WTC11 (cell line): ENCODE results near the gene C19orf47. TPM values are rescaled to one million over a fixed set of nuclear protein-coding genes. Genes with fewer than 3 reads are reported as not detected.

Experiments used
- ATAC-seq: fragments of 200-7000 bp; cut with Tn5 transposase; 2 replicates; pipeline ENCODE4 v1.10.0; 2021; ENCODE audit warnings: mild to moderate bottlenecking, moderate library complexity
- CTCF ChIA-PET: fragments of 300-600 bp; sonication (Branson Sonifier 250); formaldehyde crosslinking; loops from one replicate; lab custom pipeline; 2021; ENCODE audit warnings: antibody characterized with exemption; lab: Charles Lee
- POLR2A ChIA-PET: fragments of 350-600 bp; sonication (Branson Sonifier 250); formaldehyde crosslinking; loops from one replicate; lab custom pipeline; 2021; ENCODE audit warnings: antibody characterized with exemption; lab: Charles Lee
- DNase-seq: peaks from one replicate; pipeline ENCODE4 v3.0.0; 2021; ENCODE audit warnings: low spot score
- H3K27ac Mint-ChIP-seq: 2 replicates; pipeline ENCODE4 v1.8.0; 2021; ENCODE audit warnings: mixed read lengths
- H3K27me3 Mint-ChIP-seq: 2 replicates; pipeline ENCODE4 v1.8.0; 2021; ENCODE audit warnings: low read depth, mild to moderate bottlenecking, moderate library complexity, mixed read lengths
- H3K36me3 Mint-ChIP-seq: 2 replicates; pipeline ENCODE4 v1.8.0; 2021; ENCODE audit warnings: mixed read lengths
- H3K4me1 Mint-ChIP-seq: 2 replicates; pipeline ENCODE4 v1.8.0; 2022; ENCODE audit warnings: mixed read lengths
- H3K4me3 Mint-ChIP-seq: 2 replicates; pipeline ENCODE4 v1.8.0; 2021; ENCODE audit warnings: mild to moderate bottlenecking, moderate library complexity, mixed read lengths
- H3K9me3 Mint-ChIP-seq: 2 replicates; pipeline ENCODE4 v1.8.0; 2021; ENCODE audit warnings: mixed read lengths
- CDX4 ChIP-seq: fragments of 250-450 bp; sonication (Bioruptor Pico); IDR thresholded peaks from 2 replicates; pipeline ENCODE4 v1.9.0; 2021; ENCODE audit warnings: moderate library complexity, mild to moderate bottlenecking, inconsistent platforms, borderline replicate concordance
- E2F4 ChIP-seq: sonication (generic); formaldehyde crosslinking; IDR thresholded peaks from 2 replicates; pipeline ENCODE4 v1.8.1; 2022; ENCODE audit warnings: low read depth, mild to moderate bottlenecking, moderate library complexity, missing genetic modification reagents, borderline replicate concordance
- ETV6 ChIP-seq: sonication (generic); formaldehyde crosslinking; IDR thresholded peaks from 2 replicates; pipeline ENCODE4 v1.8.1; 2022; ENCODE audit warnings: mild to moderate bottlenecking, missing genetic modification reagents
- GRHL2 ChIP-seq: fragments of 250-450 bp; sonication (Bioruptor Pico); IDR thresholded peaks from 2 replicates; pipeline ENCODE4 v1.8.0; 2022; ENCODE audit warnings: mild to moderate bottlenecking, moderate library complexity; ENCODE audit not compliant: insufficient replicate concordance, severe bottlenecking
- IRF1 ChIP-seq: sonication (generic); formaldehyde crosslinking; IDR thresholded peaks from 2 replicates; pipeline ENCODE4 v1.8.0; 2023; ENCODE audit warnings: missing genetic modification reagents
- JAZF1 ChIP-seq: fragments of 250-450 bp; sonication (Bioruptor Pico); IDR thresholded peaks from 2 replicates; pipeline ENCODE4 v1.9.0; 2021; ENCODE audit warnings: moderate library complexity, mild to moderate bottlenecking, inconsistent platforms
- JUN ChIP-seq: sonication (generic); formaldehyde crosslinking; IDR thresholded peaks from 2 replicates; pipeline ENCODE4 v1.8.0; 2023; ENCODE audit warnings: mild to moderate bottlenecking, missing genetic modification reagents
- NFATC4 ChIP-seq: fragments of 250-450 bp; sonication (Bioruptor Pico); IDR thresholded peaks from 2 replicates; pipeline ENCODE4 v1.9.0; 2021; ENCODE audit warnings: mild to moderate bottlenecking
- NFE2L1 ChIP-seq: sonication (generic); formaldehyde crosslinking; IDR thresholded peaks from 2 replicates; pipeline ENCODE4 v1.8.1; 2023; ENCODE audit warnings: missing genetic modification reagents
- PRDM15 ChIP-seq: sonication (generic); formaldehyde crosslinking; IDR thresholded peaks from 2 replicates; pipeline ENCODE4 v1.8.0; 2022; ENCODE audit warnings: missing genetic modification reagents
- RELA ChIP-seq: sonication (generic); formaldehyde crosslinking; IDR thresholded peaks from 2 replicates; pipeline ENCODE4 v1.8.1; 2022; ENCODE audit warnings: missing genetic modification reagents, mild to moderate bottlenecking, borderline replicate concordance
- SMAD4 ChIP-seq: sonication (generic); formaldehyde crosslinking; IDR thresholded peaks from 2 replicates; pipeline ENCODE4 v1.8.0; 2022; ENCODE audit warnings: mild to moderate bottlenecking, missing genetic modification reagents
- SP1 ChIP-seq: sonication (generic); formaldehyde crosslinking; conservative IDR thresholded peaks from 2 replicates; pipeline ENCODE4 v1.8.1; 2022; ENCODE audit warnings: missing genetic modification reagents
- ZBTB21 ChIP-seq: sonication (generic); formaldehyde crosslinking; IDR thresholded peaks from 2 replicates; pipeline ENCODE4 v1.8.1; 2023; ENCODE audit warnings: mild to moderate bottlenecking, missing genetic modification reagents, borderline replicate concordance
- ZNF121 ChIP-seq: sonication (generic); formaldehyde crosslinking; IDR thresholded peaks from 2 replicates; pipeline ENCODE4 v1.8.0; 2023; ENCODE audit warnings: missing genetic modification reagents
- total RNA-seq: library from RNA; stranded (reverse); gene quantifications from 3 replicates; pipeline ENCODE4 v1.2.3, GENCODE V29; 2021

C19orf47 gene
- total RNA-seq, 1 experiment from 2014 or later: 15.6 TPM

- TF ChIP-seq ZNF121: no peak
- TF ChIP-seq NFATC4 (CRISPR knock-in tag): no peak
- no peak for TF ChIP-seq RELA
- no peak for TF ChIP-seq CDX4
- TF ChIP-seq GRHL2 (CRISPR knock-in tag): no peak
- TF ChIP-seq ZBTB21 (CRISPR knock-in tag): no peak
- TF ChIP-seq SMAD4: no peak
- TF ChIP-seq PRDM15 (CRISPR knock-in tag): no peak
- TF ChIP-seq JUN (CRISPR knock-in tag): peak; percentile 62; the same call in 1 of the 2 replicates
- peak; percentile 54 for TF ChIP-seq SP1 (CRISPR knock-in tag)
- TF ChIP-seq ETV6: 0 out of 2 replicates have a peak, but pooled peaks have one; percentile 13
- TF ChIP-seq E2F4 (CRISPR knock-in tag): no peak
- TF ChIP-seq JAZF1 (CRISPR knock-in tag): no peak
- TF ChIP-seq, all 79 proteins: peak for 11
These were observed 63.5 kb downstream of the C19orf47 start, which contains the start of gene AKT2 (continued) for GRCh38 chr19:40284501-40285352.

GRCh38 chr19:40284251-40284500 lies 64.0 kb downstream of the C19orf47 start:
- no peak for ATAC-seq
- POLR2A ChIA-PET: interaction anchor here (0.5 kb wide), 1 partner anchor 138 kb away, joined by 3 read pairs; no protein-coding TSS in a partner anchor

More at GRCh38 chr19:40284251-40284500, 64.0 kb downstream of the C19orf47 start:
- Mint-ChIP-seq H3K27me3 (no peaks in the 10 kb centered on the region), H3K36me3 (no peaks in the 10 kb centered on the region), H3K9me3 (no peaks in the 10 kb centered on the region)
- CTCF ChIA-PET: interaction anchor here (1.1 to 1.7 kb wide), 5 partner anchors 9 to 522 kb away, joined by 3 to 6 read pairs (median 5); no protein-coding TSS in a partner anchor
- TF ChIP-seq NFE2L1 (CRISPR knock-in tag) (no peak), IRF1 (no peak)
- TF ChIP-seq, all 79 proteins: peak for 0
- no peak for DNase-seq
- peaks cover 35% of the 10 kb centered on the region for H3K4me1 Mint-ChIP-seq
- peak overlapping the region; percentile 85 for H3K27ac Mint-ChIP-seq
- peak overlapping the region; percentile 84 for H3K4me3 Mint-ChIP-seq
